GF-D8 (cell line): ENCODE results near the gene FKBP7.
A peak's percentile ranks its signal among the peaks of the same experiment; 100 is the strongest.
"Not testable (repeated sequence)": the region's sequence is repeated elsewhere in the genome, so short reads cannot be mapped to it uniquely, and the experiment has no call there.

Source experiments
- DNase-seq: peaks from one replicate; lab custom pipeline; 2025; lab: John Stamatoyannopoulos, UW

Gene FKBP7

GRCh38 chr2:178449700-178450523 lies 28.5 kb downstream of the FKBP7 start:
- DNase-seq, result no peak

- DNase-seq, result no peak
Observed at GRCh38 chr2:178448968-178449661, 29.3 kb downstream of the FKBP7 start.

- no peak for DNase-seq
Observed at GRCh38 chr2:178441426-178441825, 37.0 kb downstream of the FKBP7 start.

DNA sequence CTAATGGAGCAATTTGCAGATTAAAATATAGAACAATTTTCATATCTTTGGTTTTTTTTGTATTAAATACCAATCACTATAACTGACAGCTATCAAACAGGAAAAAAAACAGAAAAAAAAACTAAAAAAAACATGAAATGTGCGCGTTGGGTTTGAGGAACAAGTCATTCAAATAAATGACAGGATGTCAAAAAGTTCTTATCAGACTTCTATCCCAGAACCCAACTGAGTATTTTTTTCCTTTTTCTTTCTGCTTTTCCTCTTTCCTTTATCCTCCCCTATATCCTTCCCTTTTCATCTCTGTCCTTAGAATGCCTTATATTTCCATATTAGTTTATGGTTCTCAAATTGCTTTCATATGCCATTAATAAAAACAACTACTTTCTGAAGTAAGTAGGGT lies 41.7 kb downstream of the FKBP7 start:
- DNase-seq, result no peak

DNA sequence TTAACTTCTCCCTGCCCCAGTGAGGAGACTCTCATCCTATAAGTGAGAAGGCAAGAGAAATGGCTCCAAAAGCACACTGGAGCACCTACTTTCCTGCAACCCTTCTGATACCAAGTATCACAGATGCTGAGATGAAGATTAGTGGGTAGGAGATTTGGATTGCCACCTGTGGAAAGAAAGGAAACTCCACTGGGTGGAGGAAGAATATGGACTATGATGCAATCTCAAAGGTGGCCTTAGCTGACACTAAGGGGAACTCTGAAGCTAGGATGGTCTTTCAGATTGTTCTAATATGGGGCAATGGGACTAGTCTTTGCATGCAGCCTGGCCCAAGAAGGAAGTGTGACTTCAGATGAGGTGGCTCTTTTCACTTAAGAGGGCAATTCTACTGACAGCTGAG lies 49.1 kb downstream of the FKBP7 start:
- DNase-seq, result no peak

- no peak for DNase-seq
Observed at GRCh38 chr2:178428396-178428806, 50.0 kb downstream of the FKBP7 start.

GRCh38 chr2:178427458-178427857 lies 50.9 kb downstream of the FKBP7 start:
- DNase-seq, result no peak

DNA sequence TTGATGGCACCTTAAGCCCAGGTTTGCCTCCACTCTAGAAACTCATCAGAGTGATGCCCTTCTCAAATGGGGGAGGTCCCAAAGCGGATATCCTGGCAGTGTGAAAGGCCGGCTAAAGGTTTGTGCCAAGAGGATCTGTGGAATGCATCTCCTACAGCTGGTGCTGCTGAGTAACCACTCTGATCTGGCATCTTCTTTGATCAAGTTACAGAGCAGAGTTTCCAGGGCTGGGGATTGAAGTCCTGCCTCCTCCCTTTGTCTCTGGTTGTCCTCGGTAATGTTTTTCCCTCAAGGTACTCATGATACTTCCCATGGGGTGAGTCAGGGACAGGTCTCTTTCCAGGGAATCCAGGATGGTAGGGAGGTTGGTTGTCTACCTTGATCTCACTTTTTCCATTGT lies 52.0 kb downstream of the FKBP7 start:
- DNase-seq, result no peak

- DNase-seq, result no peak
Observed at GRCh38 chr2:178425255-178425827, 53.1 kb downstream of the FKBP7 start.

DNA sequence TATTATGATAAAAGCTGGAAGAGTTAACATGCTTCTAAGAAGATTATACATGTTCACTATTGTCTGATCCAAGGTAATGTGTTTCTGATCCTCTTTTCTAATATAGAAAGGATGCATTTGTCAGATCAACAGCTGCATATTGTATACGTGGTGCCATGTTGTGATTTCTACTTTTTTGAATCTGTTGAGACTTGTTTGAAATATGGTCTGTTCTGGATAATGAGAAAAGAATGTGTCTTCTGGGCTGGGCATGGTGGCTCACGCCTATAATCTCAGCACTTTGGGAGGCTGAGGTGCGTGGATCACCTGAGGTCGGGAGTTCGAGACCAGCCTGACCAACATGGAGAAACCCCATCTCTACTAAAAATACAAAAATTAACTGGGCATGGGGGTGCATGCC lies 54.7 kb downstream of the FKBP7 start:
- DNase-seq, result not testable (repeated sequence)

- DNase-seq, result no peak
Observed at GRCh38 chr2:178422097-178422496, 56.3 kb downstream of the FKBP7 start.

GRCh38 chr2:178420463-178420999 lies 57.9 kb downstream of the FKBP7 start:
- peak; percentile 17 for DNase-seq

GRCh38 chr2:178419123-178419522 lies 59.3 kb downstream of the FKBP7 start:
- no peak for DNase-seq

GRCh38 chr2:178418426-178418825 lies 60.0 kb downstream of the FKBP7 start:
- DNase-seq, result no peak

- no peak for DNase-seq
Observed at GRCh38 chr2:178417916-178418315, 60.5 kb downstream of the FKBP7 start.

DNA sequence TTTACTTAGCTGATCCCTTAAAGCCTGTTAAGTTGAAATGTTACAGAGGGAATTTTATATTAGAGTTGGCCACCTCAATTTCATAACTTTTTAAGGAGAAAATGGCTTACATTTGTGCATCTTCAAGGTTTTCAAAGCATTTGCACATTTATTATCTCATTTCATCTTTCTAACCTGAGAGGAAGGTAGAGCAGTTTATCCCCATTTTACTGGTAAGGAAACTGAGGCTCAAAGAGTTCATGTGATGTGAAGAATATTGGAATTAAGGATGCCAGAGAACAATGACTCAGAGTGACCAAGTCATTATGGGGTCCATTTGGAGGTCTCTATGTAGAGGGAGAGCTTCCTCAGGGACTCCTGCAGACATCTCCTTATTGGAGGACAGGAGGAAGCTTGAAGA lies 62.4 kb downstream of the FKBP7 start:
- no peak for DNase-seq

GRCh38 chr2:178414266-178415247 lies 63.8 kb downstream of the FKBP7 start:
- DNase-seq, result peak; percentile 95
